Osteoblast (primary cell): ENCODE data around the gene CNTFR. TPM values are rescaled to one million over a fixed set of nuclear protein-coding genes. Genes with fewer than 3 reads are reported as not detected.
"Not testable (repeated sequence)": the region's sequence is repeated elsewhere in the genome, so short reads cannot be mapped to it uniquely, and the experiment has no call there.

Experiments used
- DNase-seq: peaks from one replicate; pipeline ENCODE4 v3.0.0; 2011; ENCODE audit warnings: low spot score, mixed read lengths; ENCODE audit not compliant: insufficient read length; ENCODE audit errors: missing footprints
- H2AFZ ChIP-seq: 2 replicates; pipeline ENCODE4 v1.6.0; 2011; ENCODE audit warnings: mild to moderate bottlenecking, low read length
- H3K27ac ChIP-seq: 2 replicates; pipeline ENCODE4 v1.5.1; 2011; ENCODE audit warnings: mild to moderate bottlenecking, low read depth, low read length, moderate library complexity
- H3K27me3 ChIP-seq: 2 replicates; pipeline ENCODE4 v1.6.0; 2012; ENCODE audit warnings: mild to moderate bottlenecking, control low read depth, inconsistent platforms, low read length, moderate library complexity; ENCODE audit not compliant: insufficient read depth
- H3K36me3 ChIP-seq: 2 replicates; pipeline ENCODE4 v1.5.1; 2011; ENCODE audit warnings: mild to moderate bottlenecking, low read length, control low read depth, moderate library complexity; ENCODE audit not compliant: insufficient read depth
- H3K4me1 ChIP-seq: 2 replicates; pipeline ENCODE4 v1.5.1; 2011; ENCODE audit warnings: mild to moderate bottlenecking, low read length, control low read depth, moderate library complexity; ENCODE audit not compliant: insufficient read depth
- H3K4me2 ChIP-seq: 2 replicates; pipeline ENCODE4 v1.6.0; 2011; ENCODE audit warnings: mild to moderate bottlenecking, low read length; ENCODE audit not compliant: insufficient read depth
- H3K4me3 ChIP-seq: fragments of 200-600 bp; sonication (generic); 3 replicates; pipeline ENCODE4 v1.5.1; 2012; ENCODE audit warnings: mild to moderate bottlenecking, low read length, inconsistent platforms; ENCODE audit not compliant: insufficient read depth
- H3K79me2 ChIP-seq: 2 replicates; pipeline ENCODE4 v1.6.0; 2012; ENCODE audit warnings: mild to moderate bottlenecking, low read length, control low read depth, inconsistent platforms; ENCODE audit not compliant: insufficient read depth
- H3K9me3 ChIP-seq: 2 replicates; pipeline ENCODE4 v1.5.1; 2011; ENCODE audit warnings: low read depth, low read length, control low read depth
- H4K20me1 ChIP-seq: 2 replicates; pipeline ENCODE4 v1.6.0; 2012; ENCODE audit warnings: mild to moderate bottlenecking, low read length, control low read depth; ENCODE audit not compliant: insufficient read depth
- CTCF ChIP-seq: IDR thresholded peaks from 2 replicates; pipeline ENCODE4 v1.5.1; 2011; ENCODE audit warnings: mild to moderate bottlenecking, low read depth, low read length, moderate library complexity; ENCODE audit errors: extremely low read depth
- total RNA-seq: library from RNA; depleted of rRNA; stranded (reverse); fragments of >200 nt; gene quantifications from 2 replicates; pipeline ENCODE4 v1.2.3, GENCODE V29; 2012

CNTFR gene
- total RNA-seq, result under 0.01 TPM in 1 of 2 replicates, not detected in the other

DNA sequence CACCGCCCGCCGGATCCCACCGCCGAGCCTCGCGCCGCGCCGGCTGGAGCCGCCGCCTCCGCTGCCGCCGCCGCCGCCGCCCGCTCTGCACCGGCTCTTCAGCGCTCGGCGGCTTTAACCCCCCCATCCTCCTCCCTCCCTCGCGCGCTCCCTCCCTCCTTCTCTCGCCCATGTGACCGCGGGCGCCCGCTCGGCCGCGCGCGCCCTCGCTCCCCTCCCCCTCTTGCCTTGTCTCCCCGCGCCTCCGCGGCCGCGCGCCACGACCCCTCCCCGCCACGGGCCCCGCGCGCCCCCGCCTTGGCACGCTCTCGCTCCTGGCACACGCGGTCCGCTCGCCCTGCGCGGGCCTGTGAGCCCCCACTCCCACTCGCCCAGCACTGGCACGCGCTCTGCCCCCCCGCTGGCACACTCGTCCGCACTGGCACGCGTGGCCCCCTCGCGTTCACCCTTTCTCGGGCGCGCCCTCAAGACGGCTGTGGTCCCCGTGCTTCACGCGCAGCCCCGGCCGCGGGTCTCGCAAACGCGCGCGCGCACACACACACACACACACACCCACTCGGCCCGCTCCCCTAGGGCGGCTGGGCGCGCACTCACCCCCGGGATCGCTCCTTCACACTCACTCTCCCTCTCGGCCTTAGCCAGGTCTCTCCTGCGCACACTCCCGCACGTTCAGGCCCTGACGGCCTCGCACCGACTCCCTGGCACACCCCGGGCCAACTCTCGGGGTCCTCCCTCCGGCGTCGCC is at the start of gene CNTFR:
TSS of gene CNTFR (minus strand) at position 89 of the 745 bp plus-strand sequence. CDS start 20,743 bp downstream, outside the sequence.
- Histone ChIP-seq H3K27me3 (peaks cover 89% of the 10 kb centered on the region), H3K4me1 (no peaks in the 10 kb centered on the region), H3K4me3 (no peak within 1 kb of the TSS), H3K9me3 (no peaks in the 10 kb centered on the region), H3K79me2 (no peaks in the 10 kb centered on the region), H4K20me1 (peaks cover 5% of the 10 kb centered on the region), H2AFZ (no peak within 1 kb of the TSS), H3K27ac (no peak within 1 kb of the TSS), H3K36me3 (no peaks in the 10 kb centered on the region), H3K4me2 (no peak within 1 kb of the TSS)
- no peak for DNase-seq
- TF ChIP-seq CTCF, result no peak

GRCh38 chr9:34639322-34639721 is 49.8 kb upstream of the CNTFR start:
- H3K4me2 ChIP-seq, DNase-seq, H2AFZ ChIP-seq, H3K27ac ChIP-seq, H3K36me3 ChIP-seq, H3K27me3 ChIP-seq, H3K9me3 ChIP-seq, H3K4me3 ChIP-seq: not testable (repeated sequence)
- Histone ChIP-seq H4K20me1 (peaks cover 12% of the 10 kb centered on the region), H3K79me2 (peaks cover 23% of the 10 kb centered on the region), H3K4me1 (peaks cover 21% of the 10 kb centered on the region)

- no peaks in the 10 kb centered on the region for H3K9me3 ChIP-seq
- peak overlapping the region; percentile 87 for H3K4me2 ChIP-seq
- H3K4me3 ChIP-seq, result peak overlapping the region; percentile 89
- TF ChIP-seq CTCF, result no peak
- peak overlapping the region; percentile 64 for H3K27ac ChIP-seq
- H3K79me2 ChIP-seq, result peaks cover 23% of the 10 kb centered on the region
- H3K27me3 ChIP-seq, result no peaks in the 10 kb centered on the region
- peaks cover 8% of the 10 kb centered on the region for H3K36me3 ChIP-seq
- H2AFZ ChIP-seq, result peak overlapping the region; percentile 95
- peaks cover 18% of the 10 kb centered on the region for H4K20me1 ChIP-seq
- H3K4me1 ChIP-seq, result peaks cover 21% of the 10 kb centered on the region
- no peak for DNase-seq
Observed at GRCh38 chr9:34638138-34638445, 48.6 kb upstream of the CNTFR start.

DNA sequence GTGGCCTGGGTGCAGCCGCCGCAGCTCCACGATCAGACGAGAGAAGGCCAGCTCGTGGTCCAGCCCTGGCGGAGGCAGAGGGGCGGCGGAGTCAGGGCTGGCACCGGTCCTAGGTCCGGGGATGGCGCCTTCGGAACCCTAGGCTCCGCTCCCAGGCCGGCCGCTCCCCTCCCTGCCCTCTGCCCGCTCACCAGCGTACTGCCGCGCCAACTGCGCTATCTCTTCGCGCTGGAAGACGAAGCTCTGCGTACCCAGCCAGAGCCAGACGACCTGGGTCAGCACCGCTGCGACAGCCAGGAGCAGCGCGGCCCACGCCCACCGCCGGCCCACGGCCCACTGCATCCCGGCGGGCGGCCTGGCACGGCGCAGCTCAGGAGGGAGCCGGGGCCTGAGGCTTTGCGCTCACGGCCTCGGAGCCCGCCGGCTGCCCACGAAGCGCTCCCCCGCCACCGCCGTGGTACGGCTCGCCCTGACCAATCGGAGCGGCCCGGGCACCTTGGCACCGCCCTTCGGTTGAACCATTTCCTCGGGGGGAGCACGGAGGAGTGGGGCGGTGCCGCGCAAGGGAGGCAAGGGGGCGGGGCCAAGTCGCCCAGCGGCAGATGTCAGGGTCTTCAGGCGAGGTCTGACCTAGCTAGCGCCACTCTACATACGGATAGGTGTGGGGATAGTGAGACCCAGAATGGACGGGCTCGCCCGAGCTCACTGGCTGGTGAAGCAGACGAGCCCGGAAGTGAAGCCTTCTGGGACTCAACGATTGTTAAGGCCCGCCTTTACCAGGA is 48.0 kb upstream of the CNTFR start, which contains the start of gene SIGMAR1:
TSS of gene SIGMAR1 (minus strand) at position 432 of the 782 bp plus-strand sequence. CDS start at position 342, 90 bp downstream.
- DNase-seq, result peak; percentile 98
- H3K27me3 ChIP-seq, result no peaks in the 10 kb centered on the region
- no peaks in the 10 kb centered on the region for H3K9me3 ChIP-seq
- H3K4me3 ChIP-seq, result peak within 1 kb of the TSS; percentile 89
- TF ChIP-seq CTCF, result no peak
- peak within 1 kb of the TSS; percentile 95 for H2AFZ ChIP-seq
- H4K20me1 ChIP-seq, result peaks cover 19% of the 10 kb centered on the region
- peak within 1 kb of the TSS; percentile 64 for H3K27ac ChIP-seq
- peaks cover 21% of the 10 kb centered on the region for H3K4me1 ChIP-seq
- peaks cover 23% of the 10 kb centered on the region for H3K79me2 ChIP-seq
- H3K36me3 ChIP-seq, result peaks cover 8% of the 10 kb centered on the region
- H3K4me2 ChIP-seq, result peak within 1 kb of the TSS; percentile 87
